ENCODE results near the gene DDX42.

- TF ChIP-seq CTCF (IDR thresholded peaks at IDR 0.05; ENCODE audit: borderline replicate concordance, extremely low read depth, low read length, poor library complexity, severe bottlenecking) (no peak), EZH2 (IDR thresholded peaks at IDR 0.05; ENCODE audit: borderline replicate concordance, low read depth, low read length, severe bottlenecking) (no peak)
These were observed 32.9 kb upstream of the DDX42 start for GRCh38 chr17:63741143-63741407.

Measured in DND-41 (cell line).